ENCODE data around the gene KAZN. TPM values are rescaled to one million over a fixed set of nuclear protein-coding genes. Genes with fewer than 3 reads are reported as not detected.

Gene KAZN
- polyA plus RNA-seq, 1 of the 3 experiments (the other 2 are of a cell fraction): 6.8 TPM

DNA sequence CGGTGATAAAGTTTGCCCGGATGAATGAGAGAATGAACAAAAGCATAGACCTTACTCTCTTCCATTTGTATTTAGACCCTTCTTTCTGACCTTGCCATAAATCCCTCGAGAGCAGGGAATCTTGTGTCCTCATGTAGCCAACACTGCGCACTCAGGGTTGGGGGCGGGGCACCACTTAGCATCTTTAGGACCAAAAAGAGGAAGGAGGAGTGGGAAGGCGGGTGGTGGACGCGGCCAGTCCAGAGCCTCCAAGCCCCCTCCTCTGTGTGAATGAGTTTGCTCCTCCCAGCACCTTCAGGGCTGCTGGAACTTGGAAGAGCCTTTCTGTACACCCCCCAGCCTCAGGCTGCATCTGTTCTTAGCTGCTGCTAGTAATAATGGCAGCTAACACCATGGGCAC lies 413.2 kb downstream of the KAZN start:
- H3K4me1 ChIP-seq (ENCODE audit: control insufficient read depth in 1 of 2, insufficient read depth in 2 of 2, low read depth in 1 of 2, low read length in 1 of 2): no peaks in the 10 kb centered on the region; a peak in 1 of 4 replicates
- H3K79me2 ChIP-seq (ENCODE audit: insufficient read depth): peaks cover 24% of the 10 kb centered on the region; the same call in 1 of the 2 replicates
- H3K4me3 ChIP-seq (ENCODE audit: low read depth in 2 of 2, low read length in 1 of 2): no peak overlapping the region
- 89% methylated on average over 6 of the region's 8 CpGs for WGBS (ENCODE audit: low lambda C conversion rate)
- no peak overlapping the region for H2AFZ ChIP-seq (ENCODE audit: low read depth)
- no peaks in the 10 kb centered on the region for H3F3A ChIP-seq (replicated peaks; ENCODE audit: insufficient read depth)
- no peaks in the 10 kb centered on the region for H3K27me3 ChIP-seq (ENCODE audit: insufficient read depth)
- CTCF ChIA-PET: interaction anchor here (1.3 to 2.8 kb wide), 3 partner anchors 10 to 15 kb away, joined by 3 to 10 read pairs (median 3); no protein-coding TSS in a partner anchor
- no peak for DNase-seq
- POLR2A ChIA-PET: no interaction called here
- no peaks in the 10 kb centered on the region for H3K9me3 ChIP-seq
- no peak overlapping the region for H3K4me2 ChIP-seq
- H3K9ac ChIP-seq: no peak overlapping the region
- H3K27ac ChIP-seq (ENCODE audit: low read depth in 2 of 2, low read length in 1 of 2): no peak overlapping the region
- H3K9me2 ChIP-seq: no peaks in the 10 kb centered on the region
- 0 out of 2 replicates have a peak, but pooled peaks cover 2% of the 10 kb centered on the region for H4K20me1 ChIP-seq (ENCODE audit: insufficient read depth)
- H3K36me3 ChIP-seq (replicated peaks in 1 of 2; ENCODE audit: control insufficient read depth in 1 of 2, insufficient read depth in 2 of 2, low read length in 1 of 2): peaks cover 0 to 8% of the 10 kb centered on the region in 2 experiments
- no peak for TF ChIP-seq CHD2 (IDR thresholded peaks at IDR 0.05; ENCODE audit: low read length, partially characterized antibody)
- no peak for TF ChIP-seq GABPA (IDR thresholded peaks at IDR 0.05; ENCODE audit: low read depth)
- no peak for TF ChIP-seq FOXJ3 (CRISPR knock-in tag; IDR thresholded peaks at IDR 0.05)
- TF ChIP-seq, protein P1, sequence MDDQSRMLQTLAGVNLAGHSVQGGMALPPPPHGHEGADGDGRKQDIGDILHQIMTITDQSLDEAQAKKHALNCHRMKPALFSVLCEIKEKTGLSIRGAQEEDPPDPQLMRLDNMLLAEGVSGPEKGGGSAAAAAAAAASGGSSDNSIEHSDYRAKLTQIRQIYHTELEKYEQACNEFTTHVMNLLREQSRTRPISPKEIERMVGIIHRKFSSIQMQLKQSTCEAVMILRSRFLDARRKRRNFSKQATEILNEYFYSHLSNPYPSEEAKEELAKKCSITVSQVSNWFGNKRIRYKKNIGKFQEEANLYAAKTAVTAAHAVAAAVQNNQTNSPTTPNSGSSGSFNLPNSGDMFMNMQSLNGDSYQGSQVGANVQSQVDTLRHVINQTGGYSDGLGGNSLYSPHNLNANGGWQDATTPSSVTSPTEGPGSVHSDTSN (IDR thresholded peaks at IDR 0.05): no peak
- TF ChIP-seq JUND (IDR thresholded peaks at IDR 0.05): no peak
- no peak for TF ChIP-seq FOXM1 (IDR thresholded peaks at IDR 0.05; ENCODE audit: low read depth)
- no peak for TF ChIP-seq SMC3 (IDR thresholded peaks at IDR 0.05; ENCODE audit: low read depth, low read length)
- TF ChIP-seq MXI1 (IDR thresholded peaks at IDR 0.05; ENCODE audit: low read depth, low read length): no peak
- TF ChIP-seq, protein P2, sequence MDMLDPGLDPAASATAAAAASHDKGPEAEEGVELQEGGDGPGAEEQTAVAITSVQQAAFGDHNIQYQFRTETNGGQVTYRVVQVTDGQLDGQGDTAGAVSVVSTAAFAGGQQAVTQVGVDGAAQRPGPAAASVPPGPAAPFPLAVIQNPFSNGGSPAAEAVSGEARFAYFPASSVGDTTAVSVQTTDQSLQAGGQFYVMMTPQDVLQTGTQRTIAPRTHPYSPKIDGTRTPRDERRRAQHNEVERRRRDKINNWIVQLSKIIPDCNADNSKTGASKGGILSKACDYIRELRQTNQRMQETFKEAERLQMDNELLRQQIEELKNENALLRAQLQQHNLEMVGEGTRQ (IDR thresholded peaks at IDR 0.05; ENCODE audit: borderline replicate concordance, low read depth, low read length): no peak
- no peak for TF ChIP-seq RCOR1 (IDR thresholded peaks at IDR 0.05; ENCODE audit: low read length)
- TF ChIP-seq, protein P3, sequence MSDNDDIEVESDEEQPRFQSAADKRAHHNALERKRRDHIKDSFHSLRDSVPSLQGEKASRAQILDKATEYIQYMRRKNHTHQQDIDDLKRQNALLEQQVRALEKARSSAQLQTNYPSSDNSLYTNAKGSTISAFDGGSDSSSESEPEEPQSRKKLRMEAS (IDR thresholded peaks at IDR 0.05; ENCODE audit: low read depth): no peak

DNA sequence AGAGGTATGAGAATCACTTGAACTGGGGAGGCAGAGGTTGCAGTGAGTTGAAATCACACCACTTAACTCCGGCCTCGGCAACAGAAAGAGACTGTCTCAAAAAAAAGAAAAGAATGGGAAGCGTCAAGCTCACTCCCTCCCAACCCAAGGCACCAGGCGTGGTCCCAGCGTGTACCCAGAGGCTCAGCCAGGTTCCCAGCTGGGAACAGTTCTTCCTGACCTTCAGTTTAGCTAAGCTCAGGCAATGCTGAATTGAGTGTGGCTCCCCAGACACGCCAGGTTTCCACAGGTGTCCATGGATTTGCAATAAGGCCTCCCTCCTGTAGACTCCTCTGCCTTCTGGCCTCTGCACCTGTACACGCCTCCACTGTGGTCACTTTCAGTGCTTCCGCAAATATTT lies 414.3 kb downstream of the KAZN start:
- ChIA-PET CTCF (interaction anchor here (1.1 kb wide), 1 partner anchor 15 kb away, joined by 6 read pairs; no protein-coding TSS in a partner anchor), POLR2A (no interaction called here)
- Histone ChIP-seq H3F3A (replicated peaks; ENCODE audit: insufficient read depth) (no peaks in the 10 kb centered on the region), H3K9me2 (no peaks in the 10 kb centered on the region), H3K36me3 (replicated peaks in 1 of 2; ENCODE audit: control insufficient read depth in 1 of 2, insufficient read depth in 2 of 2, low read length in 1 of 2) (peaks cover 0 to 8% of the 10 kb centered on the region in 2 experiments), H4K20me1 (ENCODE audit: insufficient read depth) (0 out of 2 replicates have a peak, but pooled peaks cover 2% of the 10 kb centered on the region), H3K79me2 (ENCODE audit: insufficient read depth) (peaks cover 26% of the 10 kb centered on the region; the same call in 1 of the 2 replicates), H3K27me3 (ENCODE audit: insufficient read depth) (no peaks in the 10 kb centered on the region), H3K4me1 (ENCODE audit: control insufficient read depth in 1 of 2, insufficient read depth in 2 of 2, low read depth in 1 of 2, low read length in 1 of 2) (no peaks in the 10 kb centered on the region; a peak in 1 of 4 replicates), H3K9ac (no peak overlapping the region), H3K27ac (ENCODE audit: low read depth in 2 of 2, low read length in 1 of 2) (no peak overlapping the region), H3K9me3 (no peaks in the 10 kb centered on the region), H3K4me2 (no peak overlapping the region), H2AFZ (ENCODE audit: low read depth) (no peak overlapping the region), H3K4me3 (ENCODE audit: low read depth in 2 of 2, low read length in 1 of 2) (no peak overlapping the region)
- no peak for DNase-seq
- TF ChIP-seq MXI1 (IDR thresholded peaks at IDR 0.05; ENCODE audit: low read depth, low read length): no peak
- TF ChIP-seq RXRA (IDR thresholded peaks at IDR 0.05; ENCODE audit: borderline replicate concordance, low read depth): no peak
- no peak for TF ChIP-seq GABPA (IDR thresholded peaks at IDR 0.05; ENCODE audit: low read depth)
- WGBS (ENCODE audit: low lambda C conversion rate): 81% methylated on average over 8 of the region's 8 CpGs
